Breast epithelium (tissue), 3 donors: ENCODE measurements around the gene AHRR.

Experiments used
- POLR2A ChIP-seq: fragments of 450-650 bp; IDR thresholded peaks from one replicate; pipeline ENCODE4 v1.6.1; 2016; ENCODE audit warnings: antibody characterized with exemption, mild to moderate bottlenecking, moderate library complexity
- POLR2AphosphoS5 ChIP-seq, 3 donors: sonication (generic); formaldehyde crosslinking; IDR thresholded peaks; one replicate each; pipeline ENCODE4 v1.6.1; 2017; ENCODE audit warnings: antibody characterized with exemption in 3 of 3
- TF ChIP-seq, protein P1 (sequence below), 3 donors: fragments of 450-650 bp; IDR thresholded peaks; one replicate each; pipeline ENCODE4 v1.5.1; 2016 to 2017; ENCODE audit warnings: antibody characterized with exemption in 3 of 3, mild to moderate bottlenecking in 3 of 3, moderate library complexity in 3 of 3

DNA sequence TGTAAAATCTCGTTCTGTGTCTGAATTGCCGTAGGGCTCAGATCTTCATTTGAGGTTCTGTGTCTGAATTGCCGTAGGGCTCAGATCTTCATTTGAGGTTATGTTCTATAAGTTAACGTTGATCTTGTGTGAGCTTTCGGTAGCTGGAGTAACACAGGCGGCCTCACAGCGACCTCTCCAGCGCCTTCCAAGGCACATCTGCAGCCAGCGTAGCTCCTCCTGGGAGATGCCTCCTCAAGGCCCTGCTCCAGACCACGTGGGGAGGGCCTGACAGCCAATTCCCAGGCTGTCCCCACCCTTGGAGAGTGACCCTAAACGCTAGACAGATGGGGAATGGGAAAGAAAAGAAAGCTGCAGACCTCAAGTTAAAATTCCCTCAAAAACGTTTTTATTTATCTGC is 8.7 kb upstream of the AHRR start:
- no peak for TF ChIP-seq POLR2A
- no peak for TF ChIP-seq POLR2AphosphoS5 (IDR thresholded peaks at IDR 0.05)
- TF ChIP-seq, protein P1, sequence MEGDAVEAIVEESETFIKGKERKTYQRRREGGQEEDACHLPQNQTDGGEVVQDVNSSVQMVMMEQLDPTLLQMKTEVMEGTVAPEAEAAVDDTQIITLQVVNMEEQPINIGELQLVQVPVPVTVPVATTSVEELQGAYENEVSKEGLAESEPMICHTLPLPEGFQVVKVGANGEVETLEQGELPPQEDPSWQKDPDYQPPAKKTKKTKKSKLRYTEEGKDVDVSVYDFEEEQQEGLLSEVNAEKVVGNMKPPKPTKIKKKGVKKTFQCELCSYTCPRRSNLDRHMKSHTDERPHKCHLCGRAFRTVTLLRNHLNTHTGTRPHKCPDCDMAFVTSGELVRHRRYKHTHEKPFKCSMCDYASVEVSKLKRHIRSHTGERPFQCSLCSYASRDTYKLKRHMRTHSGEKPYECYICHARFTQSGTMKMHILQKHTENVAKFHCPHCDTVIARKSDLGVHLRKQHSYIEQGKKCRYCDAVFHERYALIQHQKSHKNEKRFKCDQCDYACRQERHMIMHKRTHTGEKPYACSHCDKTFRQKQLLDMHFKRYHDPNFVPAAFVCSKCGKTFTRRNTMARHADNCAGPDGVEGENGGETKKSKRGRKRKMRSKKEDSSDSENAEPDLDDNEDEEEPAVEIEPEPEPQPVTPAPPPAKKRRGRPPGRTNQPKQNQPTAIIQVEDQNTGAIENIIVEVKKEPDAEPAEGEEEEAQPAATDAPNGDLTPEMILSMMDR (IDR thresholded peaks at IDR 0.05): no peak
